GM21528 (cell line): ENCODE results near the gene RPS15.

Experiments
- ATAC-seq: cut with Tn5 transposase; IDR thresholded peaks from one replicate; pipeline ENCODE4 v1.9.1; 2021; ENCODE audit warnings: mild to moderate bottlenecking, moderate library complexity; ENCODE audit not compliant: unreplicated experiment, low FRiP score

The RPS15 gene

GRCh38 chr19:1481224-1481892 lies 43.2 kb downstream of the RPS15 start:
- no peak for ATAC-seq

GRCh38 chr19:1481893-1482360 lies 43.7 kb downstream of the RPS15 start:
- ATAC-seq: no peak

- no peak for ATAC-seq
Observed at GRCh38 chr19:1482361-1483130, 44.4 kb downstream of the RPS15 start.

GRCh38 chr19:1483131-1483978 lies 45.2 kb downstream of the RPS15 start:
- no peak for ATAC-seq

GRCh38 chr19:1483979-1484428 lies 45.8 kb downstream of the RPS15 start:
- no peak for ATAC-seq

GRCh38 chr19:1486720-1487575 lies 48.8 kb downstream of the RPS15 start:
- no peak for ATAC-seq

GRCh38 chr19:1487576-1488281 lies 49.5 kb downstream of the RPS15 start:
- ATAC-seq: no peak

- no peak for ATAC-seq
Observed at GRCh38 chr19:1488282-1488601, 50.0 kb downstream of the RPS15 start.

- no peak for ATAC-seq
Observed at GRCh38 chr19:1489463-1490310, 51.5 kb downstream of the RPS15 start.
